PFSK-1 (cell line): ENCODE data around the gene KIF13A.

Experiments used
- FOXP2 ChIP-seq: optimal IDR thresholded peaks from 2 replicates; pipeline ENCODE3; 2011; ENCODE audit warnings: borderline replicate concordance, control low read depth, inconsistent platforms; ENCODE audit not compliant: insufficient read depth; ENCODE audit errors: extremely low read length, extremely low read depth
- POLR2AphosphoS5 ChIP-seq: IDR thresholded peaks from 2 replicates; pipeline ENCODE4 v1.6.1; 2012; ENCODE audit warnings: low read depth, mild to moderate bottlenecking, control low read depth, low read length, moderate library complexity
- SIN3A ChIP-seq: IDR thresholded peaks from 2 replicates; pipeline ENCODE4 v1.6.1; 2012; ENCODE audit warnings: mild to moderate bottlenecking, low read length, moderate library complexity, borderline replicate concordance; ENCODE audit not compliant: insufficient read depth
- TAF1 ChIP-seq: IDR thresholded peaks from 2 replicates; pipeline ENCODE4 v1.6.1; 2012; ENCODE audit warnings: low read length, control low read depth, borderline replicate concordance; ENCODE audit not compliant: insufficient read depth
- TF ChIP-seq, protein P1 (sequence below), 2 experiments: IDR thresholded peaks; 2 replicates each; pipeline versions ENCODE4 v1.6.1 to v1.8.0; 2011 to 2012; ENCODE audit warnings: low read depth in 2 of 2, low read length in 2 of 2, control low read depth in 1 of 2, inconsistent platforms in 1 of 2, mild to moderate bottlenecking in 1 of 2, moderate library complexity in 1 of 2; ENCODE audit not compliant: insufficient read depth in 1 of 2

KIF13A gene

DNA sequence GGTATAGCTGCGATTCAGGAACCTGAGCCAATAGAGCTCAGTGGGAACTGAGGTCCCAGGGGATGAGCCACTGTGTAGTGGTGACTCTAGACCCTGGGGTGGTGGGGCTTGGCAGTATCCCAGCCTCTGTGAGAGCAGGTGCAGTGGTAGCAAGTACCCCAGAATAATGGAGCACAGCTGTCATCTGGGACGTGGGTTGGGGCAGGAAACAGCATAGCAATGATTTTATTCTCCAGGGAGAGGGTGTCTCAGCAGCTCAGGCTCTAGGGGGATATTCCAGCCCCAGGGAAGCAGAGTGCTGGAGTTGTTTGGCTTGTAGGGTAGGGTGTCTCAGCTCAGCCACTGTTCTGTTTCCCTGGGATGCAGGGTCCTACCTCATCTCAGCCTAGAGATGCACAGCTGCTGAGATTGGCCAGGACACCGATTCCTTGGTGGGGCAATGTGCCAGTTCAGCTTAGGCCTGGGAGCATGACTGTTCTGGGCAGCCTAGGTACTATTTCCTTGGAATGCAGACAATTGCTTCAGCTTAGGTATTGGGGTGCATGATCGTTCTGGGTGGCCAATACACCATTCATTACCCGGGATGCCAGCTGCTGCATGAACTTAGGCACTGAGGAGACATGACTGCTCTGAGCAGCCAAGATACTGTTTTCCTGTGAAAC is 246.7 kb downstream of the KIF13A start:
- no peak for TF ChIP-seq FOXP2
- no peak for TF ChIP-seq POLR2AphosphoS5
- TF ChIP-seq, protein P1, sequence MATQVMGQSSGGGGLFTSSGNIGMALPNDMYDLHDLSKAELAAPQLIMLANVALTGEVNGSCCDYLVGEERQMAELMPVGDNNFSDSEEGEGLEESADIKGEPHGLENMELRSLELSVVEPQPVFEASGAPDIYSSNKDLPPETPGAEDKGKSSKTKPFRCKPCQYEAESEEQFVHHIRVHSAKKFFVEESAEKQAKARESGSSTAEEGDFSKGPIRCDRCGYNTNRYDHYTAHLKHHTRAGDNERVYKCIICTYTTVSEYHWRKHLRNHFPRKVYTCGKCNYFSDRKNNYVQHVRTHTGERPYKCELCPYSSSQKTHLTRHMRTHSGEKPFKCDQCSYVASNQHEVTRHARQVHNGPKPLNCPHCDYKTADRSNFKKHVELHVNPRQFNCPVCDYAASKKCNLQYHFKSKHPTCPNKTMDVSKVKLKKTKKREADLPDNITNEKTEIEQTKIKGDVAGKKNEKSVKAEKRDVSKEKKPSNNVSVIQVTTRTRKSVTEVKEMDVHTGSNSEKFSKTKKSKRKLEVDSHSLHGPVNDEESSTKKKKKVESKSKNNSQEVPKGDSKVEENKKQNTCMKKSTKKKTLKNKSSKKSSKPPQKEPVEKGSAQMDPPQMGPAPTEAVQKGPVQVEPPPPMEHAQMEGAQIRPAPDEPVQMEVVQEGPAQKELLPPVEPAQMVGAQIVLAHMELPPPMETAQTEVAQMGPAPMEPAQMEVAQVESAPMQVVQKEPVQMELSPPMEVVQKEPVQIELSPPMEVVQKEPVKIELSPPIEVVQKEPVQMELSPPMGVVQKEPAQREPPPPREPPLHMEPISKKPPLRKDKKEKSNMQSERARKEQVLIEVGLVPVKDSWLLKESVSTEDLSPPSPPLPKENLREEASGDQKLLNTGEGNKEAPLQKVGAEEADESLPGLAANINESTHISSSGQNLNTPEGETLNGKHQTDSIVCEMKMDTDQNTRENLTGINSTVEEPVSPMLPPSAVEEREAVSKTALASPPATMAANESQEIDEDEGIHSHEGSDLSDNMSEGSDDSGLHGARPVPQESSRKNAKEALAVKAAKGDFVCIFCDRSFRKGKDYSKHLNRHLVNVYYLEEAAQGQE (IDR thresholded peaks at IDR 0.05; ENCODE audit: insufficient read depth in 1 of 2, low read depth in 2 of 2, low read length in 2 of 2) = no peak
- TF ChIP-seq SIN3A = no peak
- TF ChIP-seq TAF1 = no peak

DNA sequence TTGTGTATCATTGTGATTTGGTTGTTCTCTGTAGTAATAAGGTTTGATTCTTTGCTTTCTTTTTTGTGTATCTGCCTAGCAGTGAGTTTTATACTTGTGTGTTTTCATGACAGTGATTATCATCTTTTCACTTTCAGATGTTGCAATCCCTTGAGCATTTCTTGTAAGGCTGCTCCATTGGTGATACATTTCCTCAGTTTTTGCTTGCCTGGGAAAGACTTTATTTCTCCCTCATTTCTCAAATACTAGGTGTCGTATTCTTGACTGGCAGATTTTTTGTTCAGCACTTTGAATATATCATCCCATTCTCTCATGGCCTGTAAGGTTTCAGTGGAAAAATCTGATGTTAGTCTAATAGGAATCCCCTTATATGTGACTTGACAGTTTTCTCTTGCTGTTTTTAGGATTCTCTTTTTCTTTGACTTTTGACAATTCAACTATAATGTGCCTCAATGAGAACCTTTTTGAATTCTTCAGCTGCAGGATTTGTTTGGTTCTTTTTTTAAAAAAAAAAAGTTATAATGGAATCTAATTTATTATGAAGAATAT is 249.7 kb downstream of the KIF13A start:
- TF ChIP-seq POLR2AphosphoS5 (no peak), SIN3A (no peak), TAF1 (no peak), FOXP2 (no peak)
- TF ChIP-seq, protein P1 (IDR thresholded peaks at IDR 0.05; ENCODE audit: insufficient read depth in 1 of 2, low read depth in 2 of 2, low read length in 2 of 2) = no peak

DNA sequence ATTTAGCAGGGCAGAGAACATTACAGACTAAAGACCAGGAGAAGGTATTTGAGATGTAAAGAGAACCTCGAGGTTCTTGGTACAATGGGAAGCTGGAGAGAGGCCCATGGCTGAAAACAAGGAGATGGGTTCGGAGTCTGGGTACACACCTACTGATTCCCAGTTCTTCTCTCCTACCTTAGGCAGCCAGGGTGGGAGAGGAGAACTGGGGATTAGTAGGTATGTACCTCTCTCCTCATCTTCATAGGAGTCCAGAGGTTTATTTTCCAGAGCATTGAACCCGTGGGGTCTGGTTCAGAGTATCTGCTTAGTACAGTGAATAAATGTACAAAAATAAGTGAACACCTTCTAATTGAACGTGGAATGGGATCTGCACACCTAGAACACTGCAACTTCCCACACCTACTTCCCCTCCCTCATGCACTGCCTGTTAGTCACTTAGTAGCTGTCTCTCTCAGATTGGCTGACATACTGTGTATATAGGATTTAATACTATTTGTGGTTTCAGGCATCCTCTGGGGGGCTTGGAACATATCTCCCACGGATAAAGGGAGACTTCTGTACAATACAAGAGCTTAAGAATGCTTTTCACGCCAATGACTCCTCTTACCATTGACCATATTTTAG is 257.2 kb downstream of the KIF13A start:
- TF ChIP-seq TAF1 (no peak), FOXP2 (no peak), POLR2AphosphoS5 (no peak), SIN3A (no peak)
- TF ChIP-seq, protein P1 (IDR thresholded peaks at IDR 0.05; ENCODE audit: insufficient read depth in 1 of 2, low read depth in 2 of 2, low read length in 2 of 2) = no peak

DNA sequence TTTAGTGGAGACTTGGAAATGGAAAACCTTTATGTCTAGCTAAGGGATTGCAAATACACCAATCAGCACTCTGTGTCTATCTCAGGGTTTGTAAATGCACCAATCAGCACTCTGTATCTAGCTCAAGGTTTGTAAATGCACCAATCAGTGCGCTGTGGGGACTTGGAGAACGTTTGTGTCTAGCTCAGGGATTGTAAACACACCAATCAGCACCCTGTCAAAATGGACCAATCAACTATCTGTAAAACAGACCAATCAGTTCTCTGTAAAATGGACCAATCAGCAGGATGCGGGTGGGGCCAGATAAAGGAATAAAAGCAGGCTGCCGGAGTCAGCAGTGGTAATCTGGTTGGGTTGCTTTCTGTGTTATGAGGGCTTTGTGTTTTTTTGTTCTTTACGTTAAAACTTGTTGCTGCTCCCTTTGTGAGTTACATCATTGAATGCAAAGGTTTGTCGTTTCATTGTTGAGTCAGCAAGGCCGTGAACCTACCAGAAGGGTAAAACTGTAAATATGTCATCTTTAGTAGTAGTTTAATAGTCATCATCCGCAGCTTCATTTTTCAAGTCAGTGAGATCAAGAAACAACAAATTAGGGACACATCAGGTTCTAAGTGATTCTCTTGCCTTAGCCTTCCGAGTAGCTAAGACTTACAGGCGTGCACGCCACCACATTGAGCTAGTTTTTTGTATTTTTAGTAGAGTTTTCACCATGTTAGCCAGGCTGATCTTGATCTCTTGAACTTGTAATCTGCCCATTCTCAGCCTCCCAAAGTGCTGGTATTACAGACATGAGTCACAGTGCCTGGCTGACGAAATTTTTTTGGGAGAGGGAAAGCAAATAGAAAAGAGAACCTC is 258.0 kb downstream of the KIF13A start:
- TF ChIP-seq, protein P1 (IDR thresholded peaks at IDR 0.05; ENCODE audit: insufficient read depth in 1 of 2, low read depth in 2 of 2, low read length in 2 of 2) = no peak
- TF ChIP-seq SIN3A = no peak
- TF ChIP-seq FOXP2 = no peak
- no peak for TF ChIP-seq TAF1
- TF ChIP-seq POLR2AphosphoS5 = no peak
